Esophagus muscularis mucosa (tissue), 3 donors: ENCODE measurements around the gene NOTO.
"Not testable (repeated sequence)": the region's sequence is repeated elsewhere in the genome, so short reads cannot be mapped to it uniquely, and the experiment has no call there.

Experiments used
- POLR2A ChIP-seq: fragments of 450-650 bp; IDR thresholded peaks from one replicate; pipeline ENCODE4 v1.6.1; 2017; ENCODE audit warnings: antibody characterized with exemption, moderate library complexity, mild to moderate bottlenecking, low read depth
- TF ChIP-seq, protein P1 (sequence below), 3 experiments: fragments of 200-600 bp in 2 of 3; fragments of 450-650 bp in 1 of 3; sonication (generic) in 2 of 3; IDR thresholded peaks; one replicate each; pipeline ENCODE4 v1.5.1; 2017 to 2019; ENCODE audit warnings: antibody characterized with exemption in 3 of 3, mild to moderate bottlenecking in 2 of 3, moderate library complexity in 1 of 3

GRCh38 chr2:73170341-73170740 lies 32.0 kb upstream of the NOTO start:
- TF ChIP-seq, protein P1, sequence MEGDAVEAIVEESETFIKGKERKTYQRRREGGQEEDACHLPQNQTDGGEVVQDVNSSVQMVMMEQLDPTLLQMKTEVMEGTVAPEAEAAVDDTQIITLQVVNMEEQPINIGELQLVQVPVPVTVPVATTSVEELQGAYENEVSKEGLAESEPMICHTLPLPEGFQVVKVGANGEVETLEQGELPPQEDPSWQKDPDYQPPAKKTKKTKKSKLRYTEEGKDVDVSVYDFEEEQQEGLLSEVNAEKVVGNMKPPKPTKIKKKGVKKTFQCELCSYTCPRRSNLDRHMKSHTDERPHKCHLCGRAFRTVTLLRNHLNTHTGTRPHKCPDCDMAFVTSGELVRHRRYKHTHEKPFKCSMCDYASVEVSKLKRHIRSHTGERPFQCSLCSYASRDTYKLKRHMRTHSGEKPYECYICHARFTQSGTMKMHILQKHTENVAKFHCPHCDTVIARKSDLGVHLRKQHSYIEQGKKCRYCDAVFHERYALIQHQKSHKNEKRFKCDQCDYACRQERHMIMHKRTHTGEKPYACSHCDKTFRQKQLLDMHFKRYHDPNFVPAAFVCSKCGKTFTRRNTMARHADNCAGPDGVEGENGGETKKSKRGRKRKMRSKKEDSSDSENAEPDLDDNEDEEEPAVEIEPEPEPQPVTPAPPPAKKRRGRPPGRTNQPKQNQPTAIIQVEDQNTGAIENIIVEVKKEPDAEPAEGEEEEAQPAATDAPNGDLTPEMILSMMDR (IDR thresholded peaks at IDR 0.05): not testable (repeated sequence)
- not testable (repeated sequence) for TF ChIP-seq POLR2A
